ENCODE data around the gene DDIT3. TPM values are rescaled to one million over a fixed set of nuclear protein-coding genes. Genes with fewer than 3 reads are reported as not detected.

Gene DDIT3
- total and polyA plus RNA-seq, 4 donors, result 4.7 to 30.2 (median 16.2) TPM

DNA sequence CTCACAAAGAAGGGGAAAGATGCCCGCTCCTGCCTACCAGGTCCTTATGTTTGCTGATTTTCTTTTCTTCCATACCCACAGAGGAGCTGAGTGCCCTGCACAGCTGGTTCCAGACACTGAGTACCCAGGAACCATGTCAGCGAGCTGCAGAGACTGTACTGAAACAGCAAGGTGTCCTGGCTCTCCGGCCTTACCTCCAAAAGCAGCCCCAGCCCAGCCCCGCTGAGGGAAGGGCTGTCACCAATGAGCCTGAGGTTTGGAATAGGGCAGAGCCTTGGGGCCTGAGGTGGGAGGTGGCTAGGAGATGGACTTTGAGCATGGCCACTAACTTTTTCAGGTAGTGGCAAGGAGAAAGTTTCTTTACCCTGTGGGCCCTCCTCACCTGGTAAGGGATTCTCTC, 30.2 kb downstream of the DDIT3 start:
- Histone ChIP-seq H3K27me3 (ENCODE audit: control insufficient read depth in 4 of 4, insufficient read depth in 4 of 4, low read length in 3 of 4) (no peaks in the 10 kb centered on the region), H3K27ac (ENCODE audit: low read depth in 1 of 2, low read length in 2 of 2) (no peak overlapping the region), H3K4me3 (ENCODE audit: low read depth in 1 of 3, low read length in 3 of 3) (no peak overlapping the region), H3K36me3 (ENCODE audit: control insufficient read depth in 4 of 4, insufficient read depth in 3 of 4, low read depth in 1 of 4, low read length in 3 of 4) (peaks cover 8 to 28% (median 18%) of the 10 kb centered on the region in 4 donors), H3K9me3 (ENCODE audit: control insufficient read depth in 4 of 4, low read length in 3 of 4) (no peaks in the 10 kb centered on the region), H3K4me1 (ENCODE audit: control insufficient read depth in 4 of 4, insufficient read depth in 4 of 4, low read length in 3 of 4) (peaks cover 2 to 17% (median 11%) of the 10 kb centered on the region in 4 donors), H3K9ac (ENCODE audit: low read depth in 1 of 2, low read length in 2 of 2) (no peak overlapping the region)
- TF ChIP-seq RAD21 (IDR thresholded peaks at IDR 0.05), result no peak
- TF ChIP-seq JUND (IDR thresholded peaks at IDR 0.05), result no peak
- TF ChIP-seq, protein P1, sequence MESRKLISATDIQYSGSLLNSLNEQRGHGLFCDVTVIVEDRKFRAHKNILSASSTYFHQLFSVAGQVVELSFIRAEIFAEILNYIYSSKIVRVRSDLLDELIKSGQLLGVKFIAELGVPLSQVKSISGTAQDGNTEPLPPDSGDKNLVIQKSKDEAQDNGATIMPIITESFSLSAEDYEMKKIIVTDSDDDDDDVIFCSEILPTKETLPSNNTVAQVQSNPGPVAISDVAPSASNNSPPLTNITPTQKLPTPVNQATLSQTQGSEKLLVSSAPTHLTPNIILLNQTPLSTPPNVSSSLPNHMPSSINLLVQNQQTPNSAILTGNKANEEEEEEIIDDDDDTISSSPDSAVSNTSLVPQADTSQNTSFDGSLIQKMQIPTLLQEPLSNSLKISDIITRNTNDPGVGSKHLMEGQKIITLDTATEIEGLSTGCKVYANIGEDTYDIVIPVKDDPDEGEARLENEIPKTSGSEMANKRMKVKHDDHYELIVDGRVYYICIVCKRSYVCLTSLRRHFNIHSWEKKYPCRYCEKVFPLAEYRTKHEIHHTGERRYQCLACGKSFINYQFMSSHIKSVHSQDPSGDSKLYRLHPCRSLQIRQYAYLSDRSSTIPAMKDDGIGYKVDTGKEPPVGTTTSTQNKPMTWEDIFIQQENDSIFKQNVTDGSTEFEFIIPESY (IDR thresholded peaks at IDR 0.05), result no peak
- TF ChIP-seq SP1 (IDR thresholded peaks at IDR 0.05), result no peak
- TF ChIP-seq RXRA (IDR thresholded peaks at IDR 0.05), result no peak
- TF ChIP-seq, protein P2, sequence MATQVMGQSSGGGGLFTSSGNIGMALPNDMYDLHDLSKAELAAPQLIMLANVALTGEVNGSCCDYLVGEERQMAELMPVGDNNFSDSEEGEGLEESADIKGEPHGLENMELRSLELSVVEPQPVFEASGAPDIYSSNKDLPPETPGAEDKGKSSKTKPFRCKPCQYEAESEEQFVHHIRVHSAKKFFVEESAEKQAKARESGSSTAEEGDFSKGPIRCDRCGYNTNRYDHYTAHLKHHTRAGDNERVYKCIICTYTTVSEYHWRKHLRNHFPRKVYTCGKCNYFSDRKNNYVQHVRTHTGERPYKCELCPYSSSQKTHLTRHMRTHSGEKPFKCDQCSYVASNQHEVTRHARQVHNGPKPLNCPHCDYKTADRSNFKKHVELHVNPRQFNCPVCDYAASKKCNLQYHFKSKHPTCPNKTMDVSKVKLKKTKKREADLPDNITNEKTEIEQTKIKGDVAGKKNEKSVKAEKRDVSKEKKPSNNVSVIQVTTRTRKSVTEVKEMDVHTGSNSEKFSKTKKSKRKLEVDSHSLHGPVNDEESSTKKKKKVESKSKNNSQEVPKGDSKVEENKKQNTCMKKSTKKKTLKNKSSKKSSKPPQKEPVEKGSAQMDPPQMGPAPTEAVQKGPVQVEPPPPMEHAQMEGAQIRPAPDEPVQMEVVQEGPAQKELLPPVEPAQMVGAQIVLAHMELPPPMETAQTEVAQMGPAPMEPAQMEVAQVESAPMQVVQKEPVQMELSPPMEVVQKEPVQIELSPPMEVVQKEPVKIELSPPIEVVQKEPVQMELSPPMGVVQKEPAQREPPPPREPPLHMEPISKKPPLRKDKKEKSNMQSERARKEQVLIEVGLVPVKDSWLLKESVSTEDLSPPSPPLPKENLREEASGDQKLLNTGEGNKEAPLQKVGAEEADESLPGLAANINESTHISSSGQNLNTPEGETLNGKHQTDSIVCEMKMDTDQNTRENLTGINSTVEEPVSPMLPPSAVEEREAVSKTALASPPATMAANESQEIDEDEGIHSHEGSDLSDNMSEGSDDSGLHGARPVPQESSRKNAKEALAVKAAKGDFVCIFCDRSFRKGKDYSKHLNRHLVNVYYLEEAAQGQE (IDR thresholded peaks at IDR 0.05), result no peak
- 95% methylated on average over 4 of the region's 4 CpGs for WGBS
- no peak for DNase-seq (ENCODE audit: low spot score)

DNA sequence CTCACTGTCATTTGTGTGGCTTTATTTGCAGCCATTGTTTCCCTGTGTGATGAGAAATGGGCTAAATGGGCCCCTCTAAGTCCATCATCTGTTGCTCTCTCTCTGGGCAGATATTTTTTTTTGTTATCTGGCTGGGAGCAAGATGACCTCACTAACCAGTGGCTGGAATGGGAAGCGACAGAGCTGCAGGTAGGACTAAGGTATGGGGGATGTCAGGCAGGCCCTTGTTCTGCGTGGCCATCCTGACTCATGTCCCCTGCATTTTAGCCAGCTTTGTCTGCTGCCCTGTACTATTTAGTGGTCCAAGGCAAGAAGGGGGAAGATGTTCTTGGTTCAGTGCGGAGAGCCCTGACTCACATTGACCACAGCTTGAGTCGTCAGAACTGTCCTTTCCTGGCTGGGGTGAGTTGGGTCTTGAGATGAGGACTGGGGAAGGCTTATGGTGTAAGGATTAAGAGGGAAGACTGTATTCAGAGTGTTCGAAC, 31.1 kb downstream of the DDIT3 start:
- peaks cover 2 to 17% (median 11%) of the 10 kb centered on the region in 4 donors for H3K4me1 ChIP-seq (ENCODE audit: control insufficient read depth in 4 of 4, insufficient read depth in 4 of 4, low read length in 3 of 4)
- DNase-seq (ENCODE audit: low spot score), result no peak
- H3K27ac ChIP-seq (ENCODE audit: low read depth in 1 of 2, low read length in 2 of 2), result no peak overlapping the region
- peaks cover 5 to 28% (median 18%) of the 10 kb centered on the region in 4 donors for H3K36me3 ChIP-seq (ENCODE audit: control insufficient read depth in 4 of 4, insufficient read depth in 3 of 4, low read depth in 1 of 4, low read length in 3 of 4)
- 95% methylated on average over 5 of the region's 5 CpGs for WGBS
- H3K27me3 ChIP-seq (ENCODE audit: control insufficient read depth in 4 of 4, insufficient read depth in 4 of 4, low read length in 3 of 4), result no peaks in the 10 kb centered on the region
- no peak for TF ChIP-seq TAF1 (conservative IDR thresholded peaks at IDR 0.05)
- peak overlapping the region in 1 of 2 donors; percentile 93 for H3K9ac ChIP-seq (ENCODE audit: low read depth in 1 of 2, low read length in 2 of 2)
- no peaks in the 10 kb centered on the region for H3K9me3 ChIP-seq (ENCODE audit: control insufficient read depth in 4 of 4, low read length in 3 of 4)
- H3K4me3 ChIP-seq (ENCODE audit: low read depth in 1 of 3, low read length in 3 of 3), result peak overlapping the region in 2 of 3 donors; percentile 88 to 94

DNA sequence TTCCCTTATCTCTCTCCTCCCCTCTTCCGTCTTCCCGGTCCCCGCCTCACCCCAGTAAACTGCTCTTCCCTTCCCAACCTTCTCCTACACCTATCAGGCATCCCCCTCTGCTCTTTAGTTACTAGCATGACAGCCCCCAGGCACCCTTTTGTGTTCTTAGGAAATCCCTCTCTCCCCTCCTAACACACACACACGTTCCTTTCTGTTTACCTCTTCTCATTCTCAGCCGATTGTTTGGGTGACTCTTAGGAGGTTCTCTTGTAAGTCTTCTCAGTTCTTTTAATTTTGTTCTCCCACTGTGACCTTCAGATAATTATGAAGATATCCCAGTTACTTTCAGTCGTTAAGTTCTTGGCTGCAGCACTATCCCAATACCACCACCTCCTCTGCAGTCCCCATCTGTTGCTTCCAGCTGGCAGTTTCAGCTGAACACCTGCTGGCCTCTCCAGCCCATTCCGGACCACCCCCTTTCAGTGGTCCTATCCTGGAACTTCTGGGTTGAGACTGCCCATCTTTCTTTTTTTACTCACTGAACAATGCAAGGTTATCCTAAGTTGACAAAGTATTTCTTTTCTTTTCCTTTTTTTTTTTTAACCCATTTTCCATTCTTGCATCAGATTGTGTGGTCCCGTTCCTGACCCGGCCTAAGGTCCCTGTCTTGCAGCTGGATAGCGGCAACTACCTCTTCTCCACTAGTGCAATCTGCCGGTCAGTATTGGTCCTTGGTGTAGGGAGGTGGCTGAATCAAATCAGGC, 31.7 kb downstream of the DDIT3 start:
- H3K36me3 ChIP-seq (ENCODE audit: control insufficient read depth in 4 of 4, insufficient read depth in 3 of 4, low read depth in 1 of 4, low read length in 3 of 4), result peaks cover 5 to 28% (median 18%) of the 10 kb centered on the region in 4 donors
- no peaks in the 10 kb centered on the region for H3K27me3 ChIP-seq (ENCODE audit: control insufficient read depth in 4 of 4, insufficient read depth in 4 of 4, low read length in 3 of 4)
- peaks cover 2 to 17% (median 11%) of the 10 kb centered on the region in 4 donors for H3K4me1 ChIP-seq (ENCODE audit: control insufficient read depth in 4 of 4, insufficient read depth in 4 of 4, low read length in 3 of 4)
- peak overlapping the region; percentile 62 to 70 for H3K27ac ChIP-seq (ENCODE audit: low read depth in 1 of 2, low read length in 2 of 2)
- 27% methylated on average over 11 of the region's 11 CpGs for WGBS
- peak overlapping the region; percentile 66 to 93 for H3K9ac ChIP-seq (ENCODE audit: low read depth in 1 of 2, low read length in 2 of 2)
- H3K4me3 ChIP-seq (ENCODE audit: low read depth in 1 of 3, low read length in 3 of 3), result peak overlapping the region; percentile 76 to 94 (median 88)
- DNase-seq (ENCODE audit: low spot score), result no peak
- H3K9me3 ChIP-seq (ENCODE audit: control insufficient read depth in 4 of 4, low read length in 3 of 4), result no peaks in the 10 kb centered on the region
- TF ChIP-seq, protein P2 (IDR thresholded peaks at IDR 0.05), result no peak
- TF ChIP-seq FOXA1 (IDR thresholded peaks at IDR 0.05), result no peak
- TF ChIP-seq, protein P3, sequence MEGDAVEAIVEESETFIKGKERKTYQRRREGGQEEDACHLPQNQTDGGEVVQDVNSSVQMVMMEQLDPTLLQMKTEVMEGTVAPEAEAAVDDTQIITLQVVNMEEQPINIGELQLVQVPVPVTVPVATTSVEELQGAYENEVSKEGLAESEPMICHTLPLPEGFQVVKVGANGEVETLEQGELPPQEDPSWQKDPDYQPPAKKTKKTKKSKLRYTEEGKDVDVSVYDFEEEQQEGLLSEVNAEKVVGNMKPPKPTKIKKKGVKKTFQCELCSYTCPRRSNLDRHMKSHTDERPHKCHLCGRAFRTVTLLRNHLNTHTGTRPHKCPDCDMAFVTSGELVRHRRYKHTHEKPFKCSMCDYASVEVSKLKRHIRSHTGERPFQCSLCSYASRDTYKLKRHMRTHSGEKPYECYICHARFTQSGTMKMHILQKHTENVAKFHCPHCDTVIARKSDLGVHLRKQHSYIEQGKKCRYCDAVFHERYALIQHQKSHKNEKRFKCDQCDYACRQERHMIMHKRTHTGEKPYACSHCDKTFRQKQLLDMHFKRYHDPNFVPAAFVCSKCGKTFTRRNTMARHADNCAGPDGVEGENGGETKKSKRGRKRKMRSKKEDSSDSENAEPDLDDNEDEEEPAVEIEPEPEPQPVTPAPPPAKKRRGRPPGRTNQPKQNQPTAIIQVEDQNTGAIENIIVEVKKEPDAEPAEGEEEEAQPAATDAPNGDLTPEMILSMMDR (IDR thresholded peaks at IDR 0.05; ENCODE audit: low read depth, low read length, missing input control), result no peak
- no peak for TF ChIP-seq HNF4G (IDR thresholded peaks at IDR 0.05)
- TF ChIP-seq TAF1 (conservative IDR thresholded peaks at IDR 0.05), result no peak
- TF ChIP-seq, protein P4, sequence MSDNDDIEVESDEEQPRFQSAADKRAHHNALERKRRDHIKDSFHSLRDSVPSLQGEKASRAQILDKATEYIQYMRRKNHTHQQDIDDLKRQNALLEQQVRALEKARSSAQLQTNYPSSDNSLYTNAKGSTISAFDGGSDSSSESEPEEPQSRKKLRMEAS (IDR thresholded peaks at IDR 0.05), result no peak
- no peak for TF ChIP-seq GABPA (IDR thresholded peaks at IDR 0.05 in 1 of 2, conservative IDR thresholded peaks at IDR 0.05 in 1 of 2)
- TF ChIP-seq RXRA (IDR thresholded peaks at IDR 0.05), result no peak
- TF ChIP-seq NR2F2 (IDR thresholded peaks at IDR 0.05), result no peak
